ENCODE measurements around the gene MXRA8.

DNA sequence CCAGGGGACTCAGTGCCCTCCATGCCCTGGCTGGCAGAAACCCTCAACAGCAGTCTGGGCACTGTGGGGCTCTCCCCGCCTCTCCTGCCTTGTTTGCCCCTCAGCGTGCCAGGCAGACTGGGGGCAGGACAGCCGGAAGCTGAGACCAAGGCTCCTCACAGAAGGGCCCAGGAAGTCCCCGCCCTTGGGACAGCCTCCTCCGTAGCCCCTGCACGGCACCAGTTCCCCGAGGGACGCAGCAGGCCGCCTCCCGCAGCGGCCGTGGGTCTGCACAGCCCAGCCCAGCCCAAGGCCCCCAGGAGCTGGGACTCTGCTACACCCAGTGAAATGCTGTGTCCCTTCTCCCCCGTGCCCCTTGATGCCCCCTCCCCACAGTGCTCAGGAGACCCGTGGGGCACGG lies 30.1 kb downstream of the MXRA8 start:
- TF ChIP-seq POLR2A (IDR thresholded peaks at IDR 0.05) = no peak
- TF ChIP-seq, protein P1, sequence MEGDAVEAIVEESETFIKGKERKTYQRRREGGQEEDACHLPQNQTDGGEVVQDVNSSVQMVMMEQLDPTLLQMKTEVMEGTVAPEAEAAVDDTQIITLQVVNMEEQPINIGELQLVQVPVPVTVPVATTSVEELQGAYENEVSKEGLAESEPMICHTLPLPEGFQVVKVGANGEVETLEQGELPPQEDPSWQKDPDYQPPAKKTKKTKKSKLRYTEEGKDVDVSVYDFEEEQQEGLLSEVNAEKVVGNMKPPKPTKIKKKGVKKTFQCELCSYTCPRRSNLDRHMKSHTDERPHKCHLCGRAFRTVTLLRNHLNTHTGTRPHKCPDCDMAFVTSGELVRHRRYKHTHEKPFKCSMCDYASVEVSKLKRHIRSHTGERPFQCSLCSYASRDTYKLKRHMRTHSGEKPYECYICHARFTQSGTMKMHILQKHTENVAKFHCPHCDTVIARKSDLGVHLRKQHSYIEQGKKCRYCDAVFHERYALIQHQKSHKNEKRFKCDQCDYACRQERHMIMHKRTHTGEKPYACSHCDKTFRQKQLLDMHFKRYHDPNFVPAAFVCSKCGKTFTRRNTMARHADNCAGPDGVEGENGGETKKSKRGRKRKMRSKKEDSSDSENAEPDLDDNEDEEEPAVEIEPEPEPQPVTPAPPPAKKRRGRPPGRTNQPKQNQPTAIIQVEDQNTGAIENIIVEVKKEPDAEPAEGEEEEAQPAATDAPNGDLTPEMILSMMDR (IDR thresholded peaks at IDR 0.05) = no peak
